Psoas muscle (tissue), 8 donors: ENCODE data around the gene NOP10. TPM values are rescaled to one million over a fixed set of nuclear protein-coding genes. Genes with fewer than 3 reads are reported as not detected.

Experiments used
- ATAC-seq, 4 donors: fragments of 200-7000 bp; cut with Tn5 transposase; one replicate each; pipeline ENCODE4 v1.9.1; 2020; ENCODE audit warnings: moderate library complexity in 3 of 4, mild to moderate bottlenecking in 2 of 4
- DNase-seq, 2 donors: peaks; one replicate each; pipeline ENCODE4 v3.0.0-alpha.2; 2020
- H3K27ac ChIP-seq: fragments of 200-600 bp; one replicate; pipeline ENCODE4 v1.8.0; 2022
- H3K27me3 ChIP-seq, 3 donors: fragments of 200-600 bp in 1 of 3; one replicate each; pipeline versions ENCODE4 v1.6.1 to v1.8.0; 2013 to 2022; ENCODE audit warnings: low read length in 2 of 3, mild to moderate bottlenecking in 2 of 3, moderate library complexity in 1 of 3; ENCODE audit not compliant: insufficient read depth in 3 of 3
- H3K36me3 ChIP-seq, 2 donors: fragments of 200-600 bp in 1 of 2; one replicate each; pipeline versions ENCODE4 v1.6.1 to v1.8.0; 2013 to 2022; ENCODE audit warnings: low read depth in 1 of 2, mild to moderate bottlenecking in 1 of 2, moderate library complexity in 1 of 2; ENCODE audit not compliant: insufficient read depth in 1 of 2
- H3K4me1 ChIP-seq: fragments of 200-600 bp; one replicate; pipeline ENCODE4 v1.8.0; 2022
- H3K4me3 ChIP-seq: fragments of 200-600 bp; one replicate; pipeline ENCODE4 v1.8.0; 2022; ENCODE audit warnings: mild to moderate bottlenecking
- H3K9me3 ChIP-seq: fragments of 200-600 bp; one replicate; pipeline ENCODE4 v1.8.0; 2022
- CTCF ChIP-seq: fragments of 200-600 bp; IDR thresholded peaks from one replicate; pipeline ENCODE4 v1.8.0; 2022; ENCODE audit warnings: antibody characterized with exemption
- WGBS, 3 donors: extraction: QIAGEN DNeasy Blood & Tissue Kit; methylation state at CpG; one replicate each; pipeline versions ENCODE4 v1.1.6 to v1.1.7; 2013; 5-methylcytosine and 5-hydroxymethylcytosine counted together
- intact Hi-C, 2 donors: fragments of 100-400 bp; cut with DNase I; formaldehyde crosslinking; loops; one replicate each; pipeline versions ENCODE4 v1.11.0 to v1.14.2; 2022
- polyA plus RNA-seq, 3 donors: library from polyadenylated mRNA; stranded (reverse); fragments of 200-250 nt; gene quantifications; one replicate each; pipeline ENCODE4 v1.2.3, GENCODE V29; 2013
- total RNA-seq, 4 donors: library from RNA; stranded (reverse); fragmentation: NEBNext Ultra II Directional in 2 of 4; extraction: Animal tissue kit (Norgen Biotek cat#: 25700) in 2 of 4; gene quantifications; one replicate each; pipeline versions ENCODE4 v1.2.1 to v1.2.4, GENCODE V29; 2021 to 2023
- donor health status: healthy with polysubstance abuse.
- donor health status: DM: no; HTN: no; CAD: no; lungs with moderate emphysema.
- donor health status: Bipolar disorder and iron deficiency.
- donor health status: healthy.
- donor health status: DM: yes; HTN: yes; CAD: no.
- donor health status: DM: no; HTN: no; CAD: no.
- donor health status: DM: no; HTN: no; CAD: no.
- donor health status: DM: yes; HTN: yes; CAD: no.

NOP10 gene
- total and polyA plus RNA-seq, 7 donors, result 123 to 441 (median 146) TPM

GRCh38 chr15:34314491-34315490, 28.1 kb downstream of the NOP10 start:
- intact Hi-C loops, result no loop called here
- ATAC-seq (no peak), DNase-seq (no peak)
- Histone ChIP-seq H3K4me3 (no peak overlapping the region), H3K27ac (no peak overlapping the region), H3K36me3 (peaks cover 0 to 4% of the 10 kb centered on the region in 2 donors), H3K27me3 (no peaks in the 10 kb centered on the region), H3K9me3 (no peaks in the 10 kb centered on the region), H3K4me1 (peaks cover 2% of the 10 kb centered on the region)
- WGBS, 3 donors, result 84 to 89% (median 84%) methylated on average over 3 of the region's 3 CpGs
- no peak for TF ChIP-seq CTCF

GRCh38 chr15:34311563-34311962, 31.4 kb downstream of the NOP10 start:
- Histone ChIP-seq H3K9me3 (no peaks in the 10 kb centered on the region), H3K27me3 (no peaks in the 10 kb centered on the region), H3K4me1 (no peaks in the 10 kb centered on the region), H3K27ac (no peak overlapping the region), H3K4me3 (no peak overlapping the region), H3K36me3 (peaks cover 0 to 4% of the 10 kb centered on the region in 2 donors)
- WGBS, 3 donors, result 87 to 98% (median 94%) methylated on average over 1 of the region's 1 CpG
- no peak for ATAC-seq
- DNase-seq, result no peak
- TF ChIP-seq CTCF, result no peak
- intact Hi-C loops, result no loop called here

- Histone ChIP-seq H3K4me3 (no peak overlapping the region), H3K27ac (no peak overlapping the region), H3K9me3 (no peaks in the 10 kb centered on the region), H3K27me3 (no peaks in the 10 kb centered on the region), H3K36me3 (no peaks in the 10 kb centered on the region), H3K4me1 (no peaks in the 10 kb centered on the region)
- TF ChIP-seq CTCF, result no peak
- ATAC-seq (no peak), DNase-seq (no peak)
- intact Hi-C loops, result no loop called here
Observed at GRCh38 chr15:34304613-34305012, 38.3 kb downstream of the NOP10 start.

- 71 to 96% (median 92%) methylated on average over 3 of the region's 3 CpGs for WGBS, 3 donors
- no peak overlapping the region for H3K27ac ChIP-seq
- no peak for TF ChIP-seq CTCF
- H3K4me1 ChIP-seq, result peaks cover 17% of the 10 kb centered on the region
- no peaks in the 10 kb centered on the region for H3K9me3 ChIP-seq
- no peak for ATAC-seq
- no peaks in the 10 kb centered on the region for H3K36me3 ChIP-seq
- no peak for DNase-seq
- intact Hi-C loops, result no loop called here
- H3K27me3 ChIP-seq, result no peaks in the 10 kb centered on the region
- no peak overlapping the region for H3K4me3 ChIP-seq
Observed at GRCh38 chr15:34301058-34301457, 41.9 kb downstream of the NOP10 start.
